OCI-LY7 (cell line): Measurements from ENCODE around the gene NHS. TPM values are rescaled to one million over a fixed set of nuclear protein-coding genes. Genes with fewer than 3 reads are reported as not detected.

Experiments
- BruUV-seq: library from RNA; stranded (reverse); fragments of 400-500 nt; replicated peaks from 2 replicates; lab custom pipeline; 2021; lab: Mats Ljungman, UMichigan
- CTCF ChIA-PET: fragments of 300-600 bp; sonication (Branson Sonifier 250); formaldehyde crosslinking; loops from one replicate; lab custom pipeline; 2022; ENCODE audit warnings: antibody characterized with exemption; ENCODE audit not compliant: unreplicated experiment; lab: Charles Lee
- POLR2A ChIA-PET: fragments of 300-600 bp; sonication (Branson Sonifier 250); formaldehyde crosslinking; loops from one replicate; lab custom pipeline; 2022; ENCODE audit warnings: antibody characterized with exemption; lab: Charles Lee
- DNase-seq: peaks from one replicate; pipeline ENCODE4 v3.0.0-alpha.2; 2015; ENCODE audit warnings: low spot score
- H2AFZ ChIP-seq: fragments of 200-600 bp; sonication (generic), shearing (Covaris generic); 2 replicates; pipeline ENCODE4 v1.6.1; 2014; ENCODE audit warnings: mild to moderate bottlenecking, antibody characterized with exemption, low read length, moderate library complexity
- H3K27ac ChIP-seq: fragments of 200-600 bp; sonication (generic); 2 replicates; pipeline ENCODE4 v1.5.1; 2014; ENCODE audit warnings: mixed run types, low read depth, mild to moderate bottlenecking, moderate library complexity, low read length, inconsistent platforms; ENCODE audit not compliant: poor library complexity, severe bottlenecking
- H3K36me3 ChIP-seq: fragments of 200-600 bp; sonication (generic); 2 replicates; pipeline ENCODE4 v1.6.1; 2014; ENCODE audit warnings: mild to moderate bottlenecking, antibody characterized with exemption, low read length, moderate library complexity, mixed read lengths; ENCODE audit not compliant: insufficient read depth
- H3K4me1 ChIP-seq: fragments of 200-600 bp; sonication (generic); 2 replicates; pipeline ENCODE4 v1.5.1; 2014; ENCODE audit warnings: mild to moderate bottlenecking, low read length; ENCODE audit not compliant: insufficient read depth, poor library complexity, severe bottlenecking
- H3K4me2 ChIP-seq: fragments of 200-600 bp; sonication (generic); 2 replicates; pipeline ENCODE4 v1.6.1; 2014; ENCODE audit warnings: mild to moderate bottlenecking, low read length
- H3K4me3 ChIP-seq: fragments of 200-600 bp; sonication (generic); 2 replicates; pipeline ENCODE4 v1.5.1; 2014; ENCODE audit warnings: mild to moderate bottlenecking, low read depth, low read length; ENCODE audit not compliant: poor library complexity, severe bottlenecking
- H3K79me2 ChIP-seq: fragments of 200-600 bp; sonication (generic); 2 replicates; pipeline ENCODE4 v1.6.1; 2016; ENCODE audit warnings: low read depth, mild to moderate bottlenecking, low read length, moderate library complexity, mixed read lengths; ENCODE audit not compliant: insufficient read depth
- H3K9me2 ChIP-seq: fragments of 200-600 bp; sonication (generic); 2 replicates; pipeline ENCODE4 v1.6.1; 2016; ENCODE audit warnings: mild to moderate bottlenecking, low read length, mixed read lengths; ENCODE audit not compliant: insufficient read depth
- H3K9me3 ChIP-seq: fragments of 200-600 bp; sonication (generic); 2 replicates; pipeline ENCODE4 v1.6.1; 2014; ENCODE audit warnings: mild to moderate bottlenecking, mixed run types, low read length, mixed read lengths
- H4K20me1 ChIP-seq: fragments of 200-600 bp; sonication (generic); 2 replicates; pipeline ENCODE4 v1.6.1; 2014; ENCODE audit warnings: mild to moderate bottlenecking, antibody characterized with exemption, low read length, moderate library complexity, mixed read lengths; ENCODE audit not compliant: insufficient read depth
- EZH2phosphoT487 ChIP-seq: fragments of 200-600 bp; sonication (generic); IDR thresholded peaks from 2 replicates; pipeline ENCODE4 v1.6.1; 2018; ENCODE audit warnings: low read depth, borderline replicate concordance, mild to moderate bottlenecking, mixed run types, antibody characterized with exemption, low read length, moderate library complexity, mixed read lengths
- intact Hi-C: fragments of 100-400 bp; cut with micrococcal nuclease; formaldehyde crosslinking; loops from one replicate; pipeline ENCODE4 v1.10.0; 2022; ENCODE audit not compliant: unreplicated experiment
- total RNA-seq, 2 experiments: library from RNA; depleted of rRNA in 1 of 2; stranded (reverse); fragments of >200 nt in 1 of 2; shearing (Covaris generic) in 1 of 2; gene quantifications; 2 replicates each; pipeline ENCODE4 v1.2.3, GENCODE V29; 2014 to 2022
- TF ChIP-seq, protein P1 (sequence below): fragments of 200-600 bp; sonication (generic); conservative IDR thresholded peaks from 2 replicates; pipeline ENCODE4 v1.5.1; 2014; ENCODE audit warnings: mild to moderate bottlenecking, antibody characterized with exemption, low read length, moderate library complexity, mixed read lengths

The NHS gene
- total RNA-seq, 2 experiments from 2014 or later, result not detected

DNA sequence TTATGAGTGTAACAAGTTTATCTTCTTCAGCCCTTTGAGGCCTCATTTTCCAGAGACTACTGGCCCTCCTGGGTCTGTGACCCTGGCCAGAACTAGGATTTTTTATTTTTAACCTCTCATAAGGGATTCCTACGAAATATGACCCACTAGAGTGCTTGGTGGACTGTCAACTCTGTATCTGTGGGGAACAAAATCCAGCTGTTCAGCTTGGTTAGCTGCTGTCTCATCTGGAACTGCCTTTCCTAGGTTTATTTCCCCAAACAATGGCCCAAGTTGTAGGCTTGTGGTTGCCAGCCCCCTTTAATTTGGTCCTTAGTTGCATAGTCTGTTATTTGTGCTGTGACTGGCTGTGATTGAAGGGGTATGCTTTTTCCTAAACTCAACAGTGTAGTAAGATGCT lies 56.2 kb downstream of the NHS start:
- H3K79me2 ChIP-seq, result no peaks in the 10 kb centered on the region
- H3K36me3 ChIP-seq, result no peaks in the 10 kb centered on the region
- ChIA-PET CTCF (no interaction called here), POLR2A (no interaction called here)
- no TSS peak for BruUV-seq
- H4K20me1 ChIP-seq, result no peaks in the 10 kb centered on the region
- H3K4me1 ChIP-seq, result no peaks in the 10 kb centered on the region
- H3K4me3 ChIP-seq, result no peak overlapping the region
- no peak overlapping the region for H3K27ac ChIP-seq
- H3K9me3 ChIP-seq, result no peaks in the 10 kb centered on the region
- H2AFZ ChIP-seq, result no peak overlapping the region
- no peak overlapping the region for H3K4me2 ChIP-seq
- TF ChIP-seq EZH2phosphoT487, result no peak
- TF ChIP-seq, protein P1, sequence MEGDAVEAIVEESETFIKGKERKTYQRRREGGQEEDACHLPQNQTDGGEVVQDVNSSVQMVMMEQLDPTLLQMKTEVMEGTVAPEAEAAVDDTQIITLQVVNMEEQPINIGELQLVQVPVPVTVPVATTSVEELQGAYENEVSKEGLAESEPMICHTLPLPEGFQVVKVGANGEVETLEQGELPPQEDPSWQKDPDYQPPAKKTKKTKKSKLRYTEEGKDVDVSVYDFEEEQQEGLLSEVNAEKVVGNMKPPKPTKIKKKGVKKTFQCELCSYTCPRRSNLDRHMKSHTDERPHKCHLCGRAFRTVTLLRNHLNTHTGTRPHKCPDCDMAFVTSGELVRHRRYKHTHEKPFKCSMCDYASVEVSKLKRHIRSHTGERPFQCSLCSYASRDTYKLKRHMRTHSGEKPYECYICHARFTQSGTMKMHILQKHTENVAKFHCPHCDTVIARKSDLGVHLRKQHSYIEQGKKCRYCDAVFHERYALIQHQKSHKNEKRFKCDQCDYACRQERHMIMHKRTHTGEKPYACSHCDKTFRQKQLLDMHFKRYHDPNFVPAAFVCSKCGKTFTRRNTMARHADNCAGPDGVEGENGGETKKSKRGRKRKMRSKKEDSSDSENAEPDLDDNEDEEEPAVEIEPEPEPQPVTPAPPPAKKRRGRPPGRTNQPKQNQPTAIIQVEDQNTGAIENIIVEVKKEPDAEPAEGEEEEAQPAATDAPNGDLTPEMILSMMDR, result no peak
- no peak for DNase-seq
- no peaks in the 10 kb centered on the region for H3K9me2 ChIP-seq
- intact Hi-C loops, result no loop called here

DNA sequence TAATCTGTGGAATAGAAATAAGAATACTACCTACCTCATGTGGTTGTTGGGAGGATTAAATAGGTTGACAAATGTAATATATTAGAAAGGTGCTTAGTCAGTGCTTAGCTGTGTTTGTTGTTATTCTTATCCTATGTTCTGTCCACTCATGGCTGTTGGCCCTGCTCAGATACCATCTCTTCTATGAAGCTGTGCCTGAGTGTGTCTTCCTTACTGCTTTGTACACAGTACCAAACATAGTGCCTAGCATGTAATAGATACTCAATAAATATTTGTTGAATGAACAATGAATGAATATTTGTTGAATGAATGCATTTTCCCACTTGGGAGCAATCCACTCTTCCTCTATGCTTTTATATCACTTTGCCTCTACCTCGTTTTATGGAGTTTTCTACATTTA lies 57.2 kb downstream of the NHS start:
- TF ChIP-seq, protein P1, result no peak
- TF ChIP-seq EZH2phosphoT487, result no peak
- no peaks in the 10 kb centered on the region for H3K36me3 ChIP-seq
- H3K79me2 ChIP-seq, result no peaks in the 10 kb centered on the region
- BruUV-seq, result no TSS peak
- ChIA-PET CTCF (no interaction called here), POLR2A (no interaction called here)
- H3K4me1 ChIP-seq, result no peaks in the 10 kb centered on the region
- H3K9me3 ChIP-seq, result no peaks in the 10 kb centered on the region
- intact Hi-C loops, result no loop called here
- no peaks in the 10 kb centered on the region for H3K9me2 ChIP-seq
- H3K4me2 ChIP-seq, result no peak overlapping the region
- no peak for DNase-seq
- H3K4me3 ChIP-seq, result no peak overlapping the region
- H4K20me1 ChIP-seq, result no peaks in the 10 kb centered on the region
- no peak overlapping the region for H3K27ac ChIP-seq
- H2AFZ ChIP-seq, result no peak overlapping the region

DNA sequence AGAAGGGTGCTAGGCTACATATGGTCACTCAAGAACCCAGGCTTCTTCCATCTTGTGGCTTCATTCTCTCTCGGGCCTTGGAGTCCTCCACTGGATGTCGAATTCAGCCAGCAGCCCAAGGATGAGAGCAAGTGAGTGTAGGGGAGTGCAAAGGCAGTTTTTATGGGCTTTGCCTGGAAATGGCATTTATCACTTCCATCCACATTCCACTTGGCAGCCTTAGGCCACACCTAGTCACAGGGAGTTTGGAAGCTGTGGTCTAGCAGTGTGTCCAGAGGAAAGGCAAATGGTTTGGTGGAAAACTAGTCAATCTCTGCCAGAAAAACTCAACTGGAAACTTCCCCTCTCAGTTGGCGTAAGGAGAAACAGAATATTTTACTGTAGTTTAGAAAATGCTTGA lies 59.0 kb downstream of the NHS start:
- Histone ChIP-seq H3K36me3 (no peaks in the 10 kb centered on the region), H3K4me1 (no peaks in the 10 kb centered on the region), H2AFZ (no peak overlapping the region), H3K4me2 (no peak overlapping the region), H3K27ac (no peak overlapping the region), H3K9me2 (no peaks in the 10 kb centered on the region), H4K20me1 (no peaks in the 10 kb centered on the region), H3K4me3 (no peak overlapping the region), H3K9me3 (no peaks in the 10 kb centered on the region), H3K79me2 (no peaks in the 10 kb centered on the region)
- BruUV-seq, result no TSS peak
- DNase-seq, result no peak
- ChIA-PET POLR2A (no interaction called here), CTCF (no interaction called here)
- intact Hi-C loops, result no loop called here
- TF ChIP-seq, protein P1, result no peak
- TF ChIP-seq EZH2phosphoT487, result no peak
